Measurements from ENCODE around the gene SERINC5. TPM values are rescaled to one million over a fixed set of nuclear protein-coding genes. Genes with fewer than 3 reads are reported as not detected.

SERINC5 gene
- total RNA-seq, 1 experiment from 2014 or later, result 70.6 TPM

GRCh38 chr5:80125962-80126480 is 129.8 kb downstream of the SERINC5 start:
- Histone ChIP-seq H3K27ac (ENCODE audit: low read length) (no peak overlapping the region), H3K27me3 (ENCODE audit: control insufficient read depth, insufficient read depth, low read length) (no peaks in the 10 kb centered on the region), H3K9me3 (ENCODE audit: control insufficient read depth, insufficient read depth, low read depth, low read length) (no peaks in the 10 kb centered on the region), H3K36me3 (ENCODE audit: control insufficient read depth, insufficient read depth, low read length) (no peaks in the 10 kb centered on the region), H3K4me1 (ENCODE audit: control insufficient read depth, insufficient read depth, low read length) (no peaks in the 10 kb centered on the region), H3K4me3 (ENCODE audit: low read depth in 2 of 2, low read length in 2 of 2) (no peak overlapping the region)
- POLR2A ChIA-PET, result no interaction called here
- DNase-seq (ENCODE audit: low read depth, low spot score), result no peak
- no peak for ATAC-seq
- TF ChIP-seq CTCF (IDR thresholded peaks at IDR 0.05) (no peak), REST (IDR thresholded peaks at IDR 0.05; ENCODE audit: insufficient read depth in 1 of 2, low read depth in 2 of 2, low read length in 1 of 2) (no peak), POLR2AphosphoS5 (IDR thresholded peaks at IDR 0.05; ENCODE audit: low read depth, low read length) (no peak), SIN3A (IDR thresholded peaks at IDR 0.05; ENCODE audit: borderline replicate concordance, insufficient read depth, low read depth, low read length) (no peak), TCF7L2 (IDR thresholded peaks at IDR 0.05; ENCODE audit: low read depth, low read length) (no peak)
- CTCF ChIA-PET, result no interaction called here
- in situ Hi-C loops (cut with HindIII; ENCODE audit: low pct_unique_long_range_greater_than_20kb, low sequenced_read_pairs), result no loop called here
- intact Hi-C loops (cut with micrococcal nuclease; ENCODE audit: unreplicated experiment), result no loop called here
- BruUV-seq (replicated peaks), result no TSS peak

DNA sequence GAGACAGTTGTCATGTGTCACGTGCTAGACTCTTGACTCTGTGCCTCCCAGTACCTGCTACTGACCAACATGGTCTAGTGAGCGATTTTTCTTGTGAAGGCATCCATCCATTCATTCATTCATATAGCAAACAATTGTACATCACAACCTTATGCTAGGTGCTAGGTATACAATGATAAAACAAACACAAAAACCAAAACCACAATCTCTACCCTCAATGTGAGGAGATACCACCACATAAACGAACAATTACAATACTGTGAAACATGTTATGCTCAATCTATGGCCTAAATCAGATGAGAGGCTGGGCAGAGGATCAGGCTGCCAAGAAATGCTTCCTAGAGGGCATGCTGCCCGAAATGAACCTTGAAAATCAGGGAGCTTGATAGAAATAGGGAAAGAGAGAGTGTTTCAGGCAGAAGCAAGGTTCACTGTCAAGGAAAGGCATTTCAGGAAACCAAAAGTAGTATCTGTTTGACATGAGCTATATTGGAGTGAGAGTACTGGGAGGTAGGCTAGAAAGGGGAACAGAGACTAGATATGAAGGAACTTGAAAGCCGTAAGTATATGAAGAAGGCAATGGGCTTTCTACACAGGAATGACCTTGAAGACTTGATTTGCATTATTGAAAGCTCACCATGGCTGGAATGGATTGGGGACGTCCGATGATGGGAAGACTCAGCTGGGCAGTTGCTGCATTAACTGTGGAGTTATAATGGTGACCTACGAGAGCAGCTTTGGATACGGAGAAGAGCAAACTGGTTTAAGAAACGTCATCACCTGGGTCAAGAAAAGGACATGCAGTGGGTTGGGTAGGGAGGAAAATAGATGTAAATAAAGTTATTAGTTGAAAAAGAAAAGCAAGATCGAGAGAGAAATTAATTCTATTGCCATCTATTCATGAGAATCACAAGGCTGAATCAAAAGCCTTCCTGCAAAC is 130.6 kb downstream of the SERINC5 start:
- no TSS peak for BruUV-seq (replicated peaks)
- no peaks in the 10 kb centered on the region for H3K9me3 ChIP-seq (ENCODE audit: control insufficient read depth, insufficient read depth, low read depth, low read length)
- no peaks in the 10 kb centered on the region for H3K27me3 ChIP-seq (ENCODE audit: control insufficient read depth, insufficient read depth, low read length)
- DNase-seq (ENCODE audit: low read depth, low spot score), result no peak
- in situ Hi-C loops (cut with HindIII; ENCODE audit: low pct_unique_long_range_greater_than_20kb, low sequenced_read_pairs), result no loop called here
- no peaks in the 10 kb centered on the region for H3K4me1 ChIP-seq (ENCODE audit: control insufficient read depth, insufficient read depth, low read length)
- ChIA-PET CTCF (no interaction called here), POLR2A (interaction anchor here (0.5 kb wide), 1 partner anchor 974 kb away, joined by 12 read pairs; no protein-coding TSS in a partner anchor)
- no peak for ATAC-seq
- H3K27ac ChIP-seq (ENCODE audit: low read length), result no peak overlapping the region
- TF ChIP-seq REST (IDR thresholded peaks at IDR 0.05; ENCODE audit: insufficient read depth in 1 of 2, low read depth in 2 of 2, low read length in 1 of 2), result no peak
- no peak for TF ChIP-seq CTCF (IDR thresholded peaks at IDR 0.05)
- TF ChIP-seq SIN3A (IDR thresholded peaks at IDR 0.05; ENCODE audit: borderline replicate concordance, insufficient read depth, low read depth, low read length), result no peak
- TF ChIP-seq POLR2AphosphoS5 (IDR thresholded peaks at IDR 0.05; ENCODE audit: low read depth, low read length), result no peak
- no peak for TF ChIP-seq TCF7L2 (IDR thresholded peaks at IDR 0.05; ENCODE audit: low read depth, low read length)
- H3K36me3 ChIP-seq (ENCODE audit: control insufficient read depth, insufficient read depth, low read length), result no peaks in the 10 kb centered on the region
- H3K4me3 ChIP-seq (ENCODE audit: low read depth in 2 of 2, low read length in 2 of 2), result no peak overlapping the region
- intact Hi-C loops (cut with micrococcal nuclease; ENCODE audit: unreplicated experiment), result no loop called here

Data from Panc1 (cell line).